HL-60 (cell line): ENCODE data around the gene CWF19L2.
"Not testable (repeated sequence)": the region's sequence is repeated elsewhere in the genome, so short reads cannot be mapped to it uniquely, and the experiment has no call there.

ENCODE experiments used
- DNase-seq, 2 experiments: peaks; one replicate each; pipeline ENCODE4 v3.0.0-alpha.2; 2010 to 2020; ENCODE audit warnings: low read depth in 1 of 2, low spot score in 1 of 2
- H3K27ac ChIP-seq: fragments of 250-450 bp; sonication (Bioruptor Pico); replicated peaks from 2 replicates; pipeline ENCODE4 v1.5.1; 2020; ENCODE audit warnings: mild to moderate bottlenecking, moderate library complexity
- H3K27me3 ChIP-seq: fragments of 250-450 bp; sonication (Bioruptor Pico); 2 replicates; pipeline ENCODE4 v1.5.1; 2021; ENCODE audit warnings: mild to moderate bottlenecking, moderate library complexity; ENCODE audit not compliant: insufficient read depth, poor library complexity, severe bottlenecking
- H3K4me3 ChIP-seq: replicated peaks from 2 replicates; pipeline ENCODE4 v1.5.1; 2011; ENCODE audit warnings: mild to moderate bottlenecking, control low read depth, low read length; ENCODE audit not compliant: insufficient read depth
- GABPA ChIP-seq: IDR thresholded peaks from 2 replicates; pipeline ENCODE4 v1.6.1; 2012; ENCODE audit warnings: low read depth
- POLR2AphosphoS5 ChIP-seq: IDR thresholded peaks from 2 replicates; pipeline ENCODE4 v1.6.1; 2012; ENCODE audit warnings: low read depth
- SPI1 ChIP-seq: IDR thresholded peaks from 2 replicates; pipeline ENCODE4 v1.6.1; 2012; ENCODE audit warnings: low read depth, mild to moderate bottlenecking, borderline replicate concordance
- TF ChIP-seq, protein P1 (sequence below): IDR thresholded peaks from 2 replicates; pipeline ENCODE4 v1.6.1; 2012; ENCODE audit warnings: low read depth; ENCODE audit not compliant: insufficient replicate concordance
- TF ChIP-seq, protein P2 (sequence below): IDR thresholded peaks from one replicate; pipeline ENCODE4 v1.5.1; 2011; ENCODE audit warnings: low read length, control low read depth, inconsistent platforms; ENCODE audit not compliant: insufficient read depth

The CWF19L2 gene

DNA sequence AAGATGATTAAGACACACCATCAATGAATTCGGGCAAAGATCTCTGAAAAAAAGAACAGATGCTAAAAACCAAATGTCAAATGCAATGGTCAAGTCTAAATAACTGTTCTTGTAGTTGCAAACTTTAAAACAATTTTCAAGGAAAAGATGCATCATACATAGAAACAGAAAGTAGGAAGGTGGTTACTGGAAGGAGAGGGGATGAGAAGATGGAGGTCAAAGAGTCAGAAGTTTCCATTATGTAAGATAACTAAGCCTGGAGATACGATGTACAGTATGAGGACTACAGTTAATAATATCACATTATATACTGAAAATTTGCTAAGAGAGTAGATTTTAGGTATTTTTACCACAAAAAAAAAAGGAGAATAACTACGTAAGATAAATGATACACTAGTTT, 27.1 kb downstream of the CWF19L2 start:
- DNase-seq, result no peak
- Histone ChIP-seq H3K27me3 (no peaks in the 10 kb centered on the region), H3K27ac (no peak overlapping the region), H3K4me3 (no peak overlapping the region)
- TF ChIP-seq SPI1, result no peak

DNA sequence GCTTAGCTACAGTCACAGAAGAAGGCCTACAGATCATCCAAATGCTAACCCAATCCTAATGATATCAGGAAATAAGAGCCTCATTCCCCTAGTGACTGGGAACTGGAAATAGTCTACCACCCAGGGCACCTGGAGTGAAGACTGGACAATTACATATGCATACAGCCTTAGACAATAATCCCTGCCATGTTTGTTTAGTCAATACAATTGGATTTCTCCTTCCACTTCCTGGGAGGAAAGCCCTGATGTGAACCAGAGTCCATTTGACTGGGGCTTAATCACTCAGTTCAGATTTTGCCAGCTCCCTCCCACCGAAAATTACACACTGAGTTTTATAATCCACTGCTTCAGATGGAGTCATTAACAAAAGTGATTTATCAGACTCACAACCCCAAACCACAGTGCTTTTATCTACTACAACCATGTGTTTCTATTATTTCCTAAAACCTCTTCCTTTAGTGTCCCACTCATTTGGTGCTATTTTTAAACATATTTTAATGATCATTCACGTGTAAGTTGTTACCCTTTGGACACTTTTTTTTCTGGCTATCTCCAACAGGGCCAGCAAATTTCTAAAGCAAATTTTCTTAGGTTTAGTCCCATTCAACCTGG, 29.9 kb downstream of the CWF19L2 start:
- DNase-seq, result no peak
- no peak for TF ChIP-seq GABPA
- Histone ChIP-seq H3K27ac (no peak overlapping the region), H3K4me3 (no peak overlapping the region), H3K27me3 (no peaks in the 10 kb centered on the region)

DNA sequence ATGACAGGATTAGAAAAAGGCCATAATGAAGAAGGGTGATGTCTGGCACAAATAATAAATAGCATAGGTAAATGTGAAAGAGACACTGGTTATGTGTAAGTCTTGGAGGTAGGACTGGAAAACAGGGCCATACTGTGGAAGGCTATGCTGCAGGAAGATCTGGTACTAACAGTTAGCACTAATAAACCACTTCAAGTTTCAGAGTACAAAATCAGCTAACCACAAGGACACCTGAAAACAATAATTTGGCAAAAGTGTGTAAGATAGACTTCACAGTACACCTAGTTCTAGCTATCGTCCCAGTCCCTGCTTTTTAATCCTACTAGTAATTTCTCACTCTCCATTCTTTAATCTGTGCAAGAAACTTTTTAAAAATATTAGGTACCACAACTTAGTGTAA, 44.3 kb downstream of the CWF19L2 start:
- TF ChIP-seq SPI1 (no peak), GABPA (no peak), POLR2AphosphoS5 (no peak)
- TF ChIP-seq, protein P1, sequence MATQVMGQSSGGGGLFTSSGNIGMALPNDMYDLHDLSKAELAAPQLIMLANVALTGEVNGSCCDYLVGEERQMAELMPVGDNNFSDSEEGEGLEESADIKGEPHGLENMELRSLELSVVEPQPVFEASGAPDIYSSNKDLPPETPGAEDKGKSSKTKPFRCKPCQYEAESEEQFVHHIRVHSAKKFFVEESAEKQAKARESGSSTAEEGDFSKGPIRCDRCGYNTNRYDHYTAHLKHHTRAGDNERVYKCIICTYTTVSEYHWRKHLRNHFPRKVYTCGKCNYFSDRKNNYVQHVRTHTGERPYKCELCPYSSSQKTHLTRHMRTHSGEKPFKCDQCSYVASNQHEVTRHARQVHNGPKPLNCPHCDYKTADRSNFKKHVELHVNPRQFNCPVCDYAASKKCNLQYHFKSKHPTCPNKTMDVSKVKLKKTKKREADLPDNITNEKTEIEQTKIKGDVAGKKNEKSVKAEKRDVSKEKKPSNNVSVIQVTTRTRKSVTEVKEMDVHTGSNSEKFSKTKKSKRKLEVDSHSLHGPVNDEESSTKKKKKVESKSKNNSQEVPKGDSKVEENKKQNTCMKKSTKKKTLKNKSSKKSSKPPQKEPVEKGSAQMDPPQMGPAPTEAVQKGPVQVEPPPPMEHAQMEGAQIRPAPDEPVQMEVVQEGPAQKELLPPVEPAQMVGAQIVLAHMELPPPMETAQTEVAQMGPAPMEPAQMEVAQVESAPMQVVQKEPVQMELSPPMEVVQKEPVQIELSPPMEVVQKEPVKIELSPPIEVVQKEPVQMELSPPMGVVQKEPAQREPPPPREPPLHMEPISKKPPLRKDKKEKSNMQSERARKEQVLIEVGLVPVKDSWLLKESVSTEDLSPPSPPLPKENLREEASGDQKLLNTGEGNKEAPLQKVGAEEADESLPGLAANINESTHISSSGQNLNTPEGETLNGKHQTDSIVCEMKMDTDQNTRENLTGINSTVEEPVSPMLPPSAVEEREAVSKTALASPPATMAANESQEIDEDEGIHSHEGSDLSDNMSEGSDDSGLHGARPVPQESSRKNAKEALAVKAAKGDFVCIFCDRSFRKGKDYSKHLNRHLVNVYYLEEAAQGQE, result no peak
- TF ChIP-seq, protein P2, sequence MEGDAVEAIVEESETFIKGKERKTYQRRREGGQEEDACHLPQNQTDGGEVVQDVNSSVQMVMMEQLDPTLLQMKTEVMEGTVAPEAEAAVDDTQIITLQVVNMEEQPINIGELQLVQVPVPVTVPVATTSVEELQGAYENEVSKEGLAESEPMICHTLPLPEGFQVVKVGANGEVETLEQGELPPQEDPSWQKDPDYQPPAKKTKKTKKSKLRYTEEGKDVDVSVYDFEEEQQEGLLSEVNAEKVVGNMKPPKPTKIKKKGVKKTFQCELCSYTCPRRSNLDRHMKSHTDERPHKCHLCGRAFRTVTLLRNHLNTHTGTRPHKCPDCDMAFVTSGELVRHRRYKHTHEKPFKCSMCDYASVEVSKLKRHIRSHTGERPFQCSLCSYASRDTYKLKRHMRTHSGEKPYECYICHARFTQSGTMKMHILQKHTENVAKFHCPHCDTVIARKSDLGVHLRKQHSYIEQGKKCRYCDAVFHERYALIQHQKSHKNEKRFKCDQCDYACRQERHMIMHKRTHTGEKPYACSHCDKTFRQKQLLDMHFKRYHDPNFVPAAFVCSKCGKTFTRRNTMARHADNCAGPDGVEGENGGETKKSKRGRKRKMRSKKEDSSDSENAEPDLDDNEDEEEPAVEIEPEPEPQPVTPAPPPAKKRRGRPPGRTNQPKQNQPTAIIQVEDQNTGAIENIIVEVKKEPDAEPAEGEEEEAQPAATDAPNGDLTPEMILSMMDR, result no peak

DNA sequence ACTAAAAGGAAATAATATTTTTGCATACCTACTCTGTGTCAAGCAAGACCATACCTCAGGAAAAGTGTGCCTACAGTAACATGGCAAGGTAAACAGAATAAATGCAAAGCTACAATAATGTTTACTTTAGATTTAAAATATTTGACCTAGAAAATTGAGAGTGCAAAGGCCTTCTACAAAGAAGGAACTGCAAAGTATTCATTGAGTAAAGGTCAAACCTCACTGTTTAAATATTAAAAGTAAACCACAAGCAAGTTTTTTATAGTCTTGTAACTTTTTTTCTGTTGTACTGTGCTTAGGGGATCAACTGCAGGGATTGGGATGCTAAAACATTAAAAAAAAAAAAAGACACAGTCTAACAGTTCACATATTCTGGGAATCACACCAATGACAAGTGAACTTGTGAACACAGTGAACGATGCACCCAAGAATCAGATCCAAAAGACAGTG, 48.8 kb downstream of the CWF19L2 start:
- no peak for DNase-seq
- TF ChIP-seq GABPA, result no peak
- TF ChIP-seq, protein P2, result no peak
- TF ChIP-seq, protein P1, result no peak
- TF ChIP-seq SPI1, result no peak
- no peak for TF ChIP-seq POLR2AphosphoS5
- H3K4me3 ChIP-seq, result no peak overlapping the region
- no peak overlapping the region for H3K27ac ChIP-seq
- H3K27me3 ChIP-seq, result no peaks in the 10 kb centered on the region

More for the DNA sequence above, 44.3 kb downstream of the CWF19L2 start:
- no peaks in the 10 kb centered on the region for H3K27me3 ChIP-seq
- H3K4me3 ChIP-seq, result no peak overlapping the region
- DNase-seq, result no peak
- H3K27ac ChIP-seq, result no peak overlapping the region

DNA sequence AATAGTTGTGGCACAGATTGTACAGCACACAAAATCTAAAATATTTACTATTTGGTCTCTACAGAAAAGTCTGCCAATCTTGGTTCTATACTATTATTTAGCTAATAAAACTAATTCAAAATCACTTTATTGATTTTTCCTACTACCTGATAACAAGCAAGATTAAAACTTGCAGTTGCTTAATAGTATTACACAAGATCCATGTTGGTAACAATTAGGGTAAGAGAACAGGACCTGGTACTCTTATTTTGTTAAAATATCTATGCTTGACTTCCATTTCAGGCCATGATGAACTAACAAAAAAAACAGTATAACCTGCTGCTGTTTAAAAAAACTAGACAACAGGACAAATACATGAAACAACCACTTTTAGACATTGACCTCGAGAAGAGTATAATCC, 52.4 kb downstream of the CWF19L2 start:
- Histone ChIP-seq H3K27ac (no peak overlapping the region), H3K27me3 (no peaks in the 10 kb centered on the region), H3K4me3 (no peak overlapping the region)
- DNase-seq, result no peak
- TF ChIP-seq, protein P2, result no peak
- TF ChIP-seq SPI1 (no peak), POLR2AphosphoS5 (no peak)
- TF ChIP-seq, protein P1, result no peak

DNA sequence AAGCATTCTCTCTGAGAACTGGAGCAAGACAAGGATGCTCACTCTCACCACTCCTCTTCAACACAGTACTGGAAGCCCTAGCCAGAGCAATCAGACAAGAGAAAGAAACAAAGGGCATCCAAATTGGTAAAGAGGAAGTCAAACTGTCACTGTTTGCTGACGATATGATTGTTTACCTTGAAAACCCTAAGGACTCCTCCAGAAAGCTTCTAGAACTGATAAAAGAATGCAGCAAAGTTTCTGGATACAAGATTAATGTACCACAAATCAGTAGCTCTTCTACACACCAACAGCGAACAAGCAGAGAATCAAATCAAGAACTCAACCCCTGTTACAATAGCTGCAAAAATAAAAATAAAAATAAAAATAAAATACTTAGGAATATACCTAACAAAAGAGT, 56.5 kb downstream of the CWF19L2 start:
- not testable (repeated sequence) for DNase-seq, H3K4me3 ChIP-seq, H3K27me3 ChIP-seq, H3K27ac ChIP-seq
